Stromal cell of bone marrow (primary cell): ENCODE data around the gene DDN.

Experiments used
- DNase-seq: peaks from one replicate; pipeline ENCODE4 v3.0.0-alpha.2; 2012; ENCODE audit warnings: low read depth

The DDN gene

DNA sequence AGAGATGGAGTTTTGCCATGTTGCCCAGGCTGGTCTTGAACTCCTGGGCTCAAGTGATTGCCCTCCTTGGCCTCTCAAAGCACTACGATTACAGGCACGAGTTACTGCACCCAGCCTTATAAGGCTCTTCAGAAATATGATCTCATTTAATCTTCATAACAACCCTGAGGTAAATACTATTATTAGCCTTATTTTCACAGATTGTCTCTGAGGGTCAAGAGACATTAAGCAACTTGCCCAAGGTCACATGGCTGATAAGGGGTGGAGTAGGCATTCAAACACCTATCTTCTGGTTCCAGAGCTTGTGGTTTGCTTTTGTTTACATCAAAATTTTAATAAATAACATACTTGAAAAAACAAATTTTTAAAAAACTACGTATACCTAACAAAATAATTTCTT is 14.3 kb upstream of the DDN start:
- DNase-seq: no peak

GRCh38 chr12:49012739-49013138 is 13.6 kb upstream of the DDN start:
- DNase-seq: no peak

- no peak for DNase-seq
Measured at GRCh38 chr12:49010092-49010668, 11.0 kb upstream of the DDN start.

DNA sequence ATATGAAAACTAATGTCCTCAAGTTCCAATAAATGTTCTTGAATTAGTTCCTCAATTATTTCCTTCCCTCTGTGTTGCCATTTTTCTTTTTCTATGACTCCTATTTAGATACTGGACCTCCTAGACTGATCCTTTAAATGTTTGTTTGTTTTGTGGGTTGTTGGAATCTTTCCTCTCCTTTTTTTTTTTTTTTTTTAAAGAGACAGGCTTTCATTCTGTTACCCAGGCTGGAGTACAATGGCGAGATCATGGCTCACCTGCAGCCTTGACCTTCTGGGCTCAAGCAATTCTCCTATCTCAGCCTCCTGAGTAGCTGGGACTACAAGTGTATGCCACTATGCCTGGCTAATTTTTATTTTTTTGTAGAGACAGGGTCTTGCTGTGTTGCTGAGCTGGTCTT is 9.8 kb upstream of the DDN start:
- DNase-seq: no peak

- DNase-seq: no peak
Measured at GRCh38 chr12:49000346-49000745, 1.2 kb upstream of the DDN start.

DNA sequence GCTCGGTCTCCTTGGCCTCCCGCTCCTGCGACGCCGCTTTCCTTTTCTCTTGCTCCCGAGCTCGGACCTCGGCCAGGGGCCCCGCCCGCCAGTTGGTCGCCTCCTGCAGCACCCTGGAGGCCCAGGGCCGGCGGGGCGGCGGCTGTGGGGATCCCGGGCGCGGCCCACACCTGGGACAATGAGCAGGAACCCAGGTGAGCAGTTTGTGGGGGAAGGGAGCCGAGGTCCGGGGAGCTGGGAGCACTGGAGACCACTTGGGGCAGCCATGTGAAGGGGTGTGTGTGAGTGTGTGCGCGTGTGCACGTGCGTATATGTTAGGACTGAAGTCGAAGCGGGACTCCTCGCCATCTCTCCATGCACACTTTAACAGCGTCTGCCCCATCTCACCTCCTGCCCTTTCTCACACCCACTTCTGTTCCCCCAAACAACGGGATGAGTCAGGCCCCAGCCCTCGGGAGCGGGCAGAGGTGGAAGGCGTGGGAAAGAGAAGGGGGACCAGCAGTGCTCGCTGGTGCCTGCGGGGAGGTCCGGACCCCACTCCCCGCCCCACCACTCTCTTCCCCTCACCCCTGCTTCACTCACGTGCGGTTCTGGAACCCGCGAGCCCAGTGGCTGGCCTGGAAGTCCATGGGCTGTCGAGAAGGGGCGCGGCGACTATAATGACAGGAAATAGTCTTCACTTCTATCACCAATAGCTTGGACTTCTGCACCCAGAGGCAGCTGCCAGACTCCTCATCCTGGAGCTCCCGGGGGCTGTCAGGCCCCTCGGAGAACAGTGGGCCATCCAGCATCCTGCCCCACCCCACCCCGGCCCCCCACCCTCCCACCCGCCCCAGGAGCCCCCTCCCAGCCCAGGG is 450 bp downstream of the DDN start:
- DNase-seq: no peak

GRCh38 chr12:48997719-48998496 is 1.3 kb downstream of the DDN start:
- no peak for DNase-seq

DNA sequence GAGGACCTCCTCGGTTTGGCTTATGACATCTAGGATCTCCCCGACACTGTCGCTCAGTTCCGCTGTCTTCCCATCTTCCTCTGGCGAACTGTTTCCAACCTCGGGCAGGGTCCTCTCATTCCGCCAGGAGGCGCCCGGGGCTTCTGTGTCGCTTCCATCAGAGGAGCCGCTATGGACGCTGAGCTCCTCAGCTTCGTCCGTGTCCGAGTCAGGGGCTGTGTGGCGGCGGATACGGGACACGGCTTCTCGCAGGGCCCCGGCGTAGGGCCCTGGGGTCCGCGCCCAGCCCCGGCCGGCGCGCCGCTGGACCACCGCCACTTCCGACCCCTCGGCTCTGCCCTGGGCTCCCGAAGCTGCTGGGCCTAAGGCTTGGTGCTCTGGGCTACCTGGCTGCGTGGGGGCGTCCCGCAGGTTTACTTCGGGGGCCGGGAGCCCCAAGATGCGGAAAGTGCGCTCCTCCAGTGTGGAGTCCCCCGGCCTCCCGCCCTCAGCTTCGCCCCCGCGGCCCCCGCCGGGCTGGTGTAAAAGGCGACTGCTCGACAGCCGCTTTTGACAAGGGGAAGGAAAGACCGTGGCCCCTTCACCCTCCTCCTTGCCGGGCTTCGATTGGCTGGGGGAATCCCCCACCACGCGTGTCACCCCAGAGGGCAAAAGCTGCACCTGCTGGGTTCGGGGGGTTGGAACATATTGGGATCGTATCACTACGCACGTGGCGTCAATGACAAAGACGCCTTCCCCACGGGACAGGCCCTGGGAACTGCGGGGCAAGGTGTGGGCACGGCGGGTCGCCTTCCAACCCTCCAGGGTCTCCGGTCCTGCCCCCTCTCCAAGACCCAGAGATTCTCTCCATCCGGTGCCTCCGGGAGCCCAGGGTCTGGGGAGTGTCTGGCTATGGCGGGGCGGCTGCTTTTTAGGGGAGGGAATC is 2.1 kb downstream of the DDN start:
- DNase-seq: no peak

- no peak for DNase-seq
Measured at GRCh38 chr12:48995086-48995879, 3.9 kb downstream of the DDN start.

GRCh38 chr12:48994224-48995085 is 4.7 kb downstream of the DDN start:
- no peak for DNase-seq

- DNase-seq: no peak
Measured at GRCh38 chr12:48993787-48994186, 5.4 kb downstream of the DDN start.

DNA sequence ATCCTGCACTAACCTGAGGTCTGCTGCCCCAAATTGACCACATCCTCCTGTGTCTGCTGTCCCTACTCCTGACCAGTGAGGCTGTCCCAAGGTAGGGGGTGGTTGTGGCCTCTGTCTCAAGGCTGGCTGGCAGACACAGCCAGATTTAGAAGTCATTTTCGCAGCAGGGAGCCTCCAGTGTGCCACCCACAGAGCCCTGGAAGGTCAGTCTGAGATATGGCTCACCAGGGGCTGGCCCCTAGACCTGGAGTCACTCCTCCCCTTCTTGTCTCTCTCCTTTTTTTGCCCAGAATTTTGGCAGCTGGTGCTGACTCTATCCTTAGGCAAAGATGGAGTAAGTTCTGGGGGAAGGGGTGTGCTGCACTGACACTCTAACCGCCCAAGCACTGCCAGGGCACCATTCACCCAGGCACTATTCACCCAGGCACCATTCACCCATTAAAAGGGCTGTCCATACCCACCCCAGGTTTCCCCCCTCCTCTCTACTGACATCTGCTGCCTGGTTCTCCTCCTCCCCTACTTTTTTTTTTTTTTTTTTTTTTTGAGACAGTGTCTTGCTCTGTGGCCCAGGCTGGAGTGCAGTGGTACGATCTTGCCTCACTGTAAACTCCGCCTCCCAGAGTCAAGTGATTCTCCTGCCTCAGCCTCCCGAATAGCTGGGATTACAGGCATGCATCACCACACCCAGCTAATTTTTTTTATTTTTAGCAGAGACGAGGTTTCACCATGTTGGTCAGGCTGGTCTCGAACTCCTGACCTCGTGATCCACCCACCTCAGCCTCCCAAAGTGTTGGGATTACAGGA is 7.7 kb downstream of the DDN start:
- DNase-seq: no peak

DNA sequence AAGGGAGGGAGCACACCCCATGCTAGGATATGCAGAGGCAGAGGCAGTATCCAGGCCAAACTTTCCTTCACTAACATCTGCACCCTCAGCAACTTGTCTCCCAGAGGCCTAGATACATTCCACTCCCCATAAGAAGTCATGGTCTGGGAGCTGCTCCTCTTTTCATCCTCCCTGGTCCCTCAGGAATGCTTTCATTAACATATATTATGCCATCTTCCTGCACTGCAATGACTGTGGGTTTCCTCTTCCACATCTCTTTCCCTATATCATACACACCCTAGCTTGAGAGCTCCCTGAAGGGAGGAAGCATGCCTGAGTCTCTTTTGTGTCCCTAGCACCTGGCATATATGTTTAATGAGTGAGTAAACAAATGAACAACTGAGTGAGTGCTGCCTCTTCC is 8.6 kb downstream of the DDN start:
- no peak for DNase-seq

DNA sequence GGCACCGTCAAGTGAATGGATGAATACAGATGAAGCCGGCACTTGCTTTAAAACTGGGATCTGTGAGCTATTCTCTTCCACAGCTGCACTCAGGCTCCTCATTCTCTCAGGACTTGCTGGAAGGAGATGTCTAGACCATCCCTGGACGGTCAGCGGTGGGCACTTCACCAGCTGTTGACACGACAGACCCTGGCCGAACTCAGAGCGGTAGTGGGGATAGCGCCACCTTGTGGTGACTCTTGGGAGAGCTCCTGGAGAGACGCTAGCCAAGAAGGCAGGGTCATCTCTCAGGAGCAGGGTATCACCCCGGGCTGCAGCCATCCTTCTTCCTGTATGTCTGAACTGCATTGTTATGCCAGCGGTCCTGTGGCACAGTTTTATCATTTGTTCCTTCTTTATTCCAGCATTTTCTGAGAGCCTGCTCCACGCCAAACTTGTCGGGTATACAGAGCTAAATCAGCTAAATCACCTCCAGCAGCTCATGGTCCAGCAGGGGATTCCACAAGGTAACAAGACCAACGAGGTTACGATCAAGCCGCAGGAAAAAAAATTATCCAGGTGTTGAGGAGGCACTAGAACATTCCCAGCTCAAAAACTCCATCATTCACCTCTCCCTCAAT is 11.0 kb downstream of the DDN start:
- no peak for DNase-seq

DNA sequence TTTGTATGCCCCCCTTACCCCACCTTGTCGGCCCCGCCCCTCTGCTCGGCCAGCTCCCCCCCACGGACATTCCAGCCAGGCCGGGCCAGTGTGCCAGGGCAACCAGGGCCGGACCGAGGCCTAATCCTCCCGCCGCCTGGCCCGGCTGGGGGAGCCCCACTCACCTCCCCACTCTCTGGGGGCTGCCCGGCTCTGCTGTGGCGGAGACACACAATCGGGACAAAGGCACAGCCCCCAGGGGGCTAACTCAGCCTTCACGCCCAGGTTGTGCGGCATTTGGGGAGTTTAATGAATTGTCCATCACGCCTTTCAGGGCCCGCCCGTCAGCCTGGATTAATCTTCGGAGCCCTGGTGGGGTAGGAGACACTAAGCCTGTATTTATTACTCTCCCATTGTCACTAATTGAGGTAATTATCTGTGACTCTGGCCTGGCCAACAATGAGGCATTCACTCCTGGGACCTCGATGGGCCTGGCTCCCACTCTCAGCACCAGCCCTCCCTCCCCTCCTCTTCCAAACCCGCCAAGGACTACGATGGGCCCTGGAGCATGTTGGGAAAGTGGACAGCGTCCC is 12.4 kb downstream of the DDN start:
- no peak for DNase-seq

- DNase-seq: no peak
Measured at GRCh38 chr12:48985901-48986300, 13.3 kb downstream of the DDN start.

DNA sequence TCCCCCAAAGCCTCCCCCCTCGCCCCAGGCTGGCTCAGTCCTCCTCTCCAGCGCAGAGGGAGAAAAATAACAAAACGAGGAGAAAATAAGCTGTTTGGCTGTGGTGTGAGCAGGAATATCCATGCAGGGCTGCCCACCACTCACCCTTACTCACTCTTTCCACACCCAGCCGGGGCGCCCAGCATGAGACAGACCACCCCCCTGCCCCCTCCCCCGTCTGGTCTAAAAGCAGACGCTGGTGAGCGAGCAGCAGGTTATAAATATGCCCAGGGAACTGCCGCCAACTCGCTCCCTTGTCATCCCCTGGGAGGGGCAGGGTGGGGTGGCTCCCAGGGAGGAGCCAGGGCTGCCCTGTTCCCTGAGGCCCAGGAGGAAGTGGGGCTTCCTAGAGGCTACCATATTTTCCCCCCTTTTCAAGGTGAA is 13.7 kb downstream of the DDN start:
- DNase-seq: no peak

DNA sequence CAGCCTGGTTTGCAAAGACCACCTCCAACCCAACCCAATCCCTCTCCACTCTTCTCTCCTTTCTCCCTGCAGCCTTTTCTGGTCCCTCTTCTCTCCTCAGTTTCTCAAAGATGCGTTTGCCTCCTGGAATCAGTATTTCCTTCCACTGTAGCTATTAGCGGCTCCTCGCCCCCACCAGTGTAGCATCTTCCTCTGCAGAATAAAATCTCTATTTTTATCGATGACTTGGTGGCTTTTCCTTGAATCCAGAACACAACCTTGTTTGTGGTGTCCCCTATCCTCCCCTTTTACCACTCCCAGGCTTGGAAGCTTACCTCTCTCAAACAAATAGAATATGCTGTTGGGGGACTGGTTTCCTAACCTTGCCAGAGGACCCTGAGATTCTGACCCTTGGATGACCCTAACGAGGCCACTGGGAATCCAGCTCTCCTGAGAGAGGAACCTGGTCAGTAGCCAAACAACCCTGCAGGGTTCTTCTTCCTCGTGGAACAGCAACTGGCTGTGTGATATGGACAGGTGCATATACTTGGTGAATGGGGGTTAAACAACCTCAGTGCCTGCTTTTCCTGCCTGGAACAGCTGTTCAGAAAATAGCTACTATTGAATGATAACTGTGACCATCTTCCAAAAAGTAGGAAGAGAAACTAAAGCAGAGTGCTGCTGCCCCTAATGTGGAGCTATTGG is 16.6 kb downstream of the DDN start:
- DNase-seq: no peak
